ENCODE data around the gene MFAP4.

MFAP4 gene

GRCh38 chr17:19347323-19348080 lies 39.5 kb downstream of the MFAP4 start:
- no peak for DNase-seq

GRCh38 chr17:19346351-19347255 lies 40.4 kb downstream of the MFAP4 start:
- no peak for DNase-seq

- DNase-seq, result no peak
These were observed 41.3 kb downstream of the MFAP4 start for GRCh38 chr17:19345486-19346350.

- DNase-seq, result no peak
These were observed 41.9 kb downstream of the MFAP4 start for GRCh38 chr17:19345067-19345460.

DNA sequence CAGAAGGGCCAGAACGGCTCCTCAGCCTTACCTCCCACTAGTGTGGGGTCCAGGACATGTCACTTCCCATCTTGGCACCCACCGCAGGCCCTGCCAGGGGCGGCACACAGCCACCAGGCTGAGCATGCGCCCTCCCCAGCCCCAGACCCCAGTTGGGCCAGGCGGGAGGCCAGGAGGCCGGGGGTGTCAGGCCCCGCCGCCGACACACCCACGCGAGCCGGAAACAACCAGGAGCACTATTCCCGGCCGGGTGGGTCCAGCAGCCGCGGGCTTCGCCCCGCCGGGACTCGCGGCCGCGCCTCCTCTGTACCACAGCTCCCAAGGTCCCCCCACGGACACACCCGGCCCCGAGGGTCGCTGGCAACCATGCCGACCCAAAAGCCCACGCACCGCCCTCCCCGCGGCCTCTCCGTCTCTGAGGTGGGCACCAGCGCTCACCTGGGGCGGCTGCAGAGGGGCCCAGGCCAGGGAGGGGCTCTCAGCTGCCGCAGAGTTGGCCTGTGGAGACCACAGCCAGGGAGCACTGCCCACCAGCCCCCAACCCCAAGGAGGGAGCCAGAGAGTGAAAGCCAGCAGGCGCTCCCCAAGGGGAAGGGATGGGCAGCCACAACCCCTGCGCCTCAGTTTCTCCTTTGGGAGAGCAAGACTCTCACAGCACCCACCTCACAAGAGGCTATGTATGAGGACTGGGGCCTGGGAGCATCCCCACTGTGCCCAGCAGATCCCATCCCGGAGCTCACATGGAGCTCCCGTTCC lies 42.5 kb downstream of the MFAP4 start:
- no peak for DNase-seq

DNA sequence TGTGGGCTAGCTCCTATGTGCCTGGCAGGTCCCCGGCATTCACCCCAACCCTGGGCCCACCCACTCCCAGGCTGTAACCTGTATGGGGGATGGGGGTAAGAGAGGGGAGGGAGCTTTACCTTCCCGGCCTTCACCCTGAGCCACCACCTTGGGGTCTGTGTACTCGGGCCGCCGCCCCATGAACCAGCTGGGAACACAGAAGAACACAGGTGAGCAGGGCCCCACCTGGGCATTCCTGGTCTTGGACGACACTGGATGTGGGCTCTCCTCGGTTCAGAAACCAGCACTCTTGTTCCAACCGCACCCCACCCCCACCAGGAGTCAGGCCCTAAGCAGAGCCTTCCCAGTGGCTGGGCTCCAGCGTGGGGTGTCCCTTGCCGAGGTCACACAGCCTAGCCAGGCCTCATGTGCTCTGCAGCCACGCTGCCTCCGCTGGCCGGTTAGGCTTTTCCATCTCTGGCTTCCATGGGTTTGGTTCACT lies 43.3 kb downstream of the MFAP4 start:
- no peak for DNase-seq

DNA sequence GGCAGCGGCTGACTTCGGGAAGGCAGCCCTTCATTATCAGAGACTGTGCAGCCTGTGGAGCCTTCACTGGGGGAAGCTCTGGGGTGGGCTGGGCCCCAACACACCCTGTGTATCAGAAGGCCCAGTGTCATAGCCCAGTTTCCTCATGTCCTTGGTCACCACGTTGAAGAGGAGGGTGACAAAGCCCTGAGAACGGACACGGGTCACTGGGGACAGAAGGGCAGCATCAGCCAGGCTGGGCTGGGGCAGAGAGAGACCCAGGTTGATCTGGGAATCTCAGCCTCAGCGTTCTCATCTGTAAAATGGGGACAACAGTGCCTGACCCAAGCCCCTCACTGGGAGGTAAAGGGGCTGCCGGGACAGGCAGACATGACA lies 43.7 kb downstream of the MFAP4 start:
- DNase-seq, result no peak

GRCh38 chr17:19342611-19343255 lies 44.3 kb downstream of the MFAP4 start:
- no peak for DNase-seq

GRCh38 chr17:19341641-19342610 lies 45.1 kb downstream of the MFAP4 start:
- DNase-seq, result no peak

DNA sequence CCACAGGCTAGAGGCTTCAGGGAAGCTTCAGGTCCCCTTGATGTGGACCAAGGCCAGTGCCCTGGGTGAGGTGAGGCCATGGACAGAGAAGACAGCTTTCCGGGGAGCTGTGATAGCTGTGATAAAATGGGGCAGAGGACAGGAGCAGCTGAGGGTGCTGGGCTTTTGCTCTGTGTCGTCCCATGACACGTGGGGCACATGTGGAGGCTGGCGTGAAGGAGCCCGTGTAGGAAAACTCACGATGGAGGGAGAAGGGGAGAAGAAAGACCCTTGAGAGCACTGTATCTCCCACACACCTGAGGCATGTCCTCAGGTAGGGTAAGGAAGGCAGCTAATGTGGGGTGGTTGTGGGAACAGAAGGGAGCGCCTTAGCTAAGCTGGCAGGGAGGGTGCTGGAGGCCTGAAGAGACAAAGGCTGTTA lies 45.8 kb downstream of the MFAP4 start:
- DNase-seq, result no peak

GRCh38 chr17:19339341-19339815 lies 47.6 kb downstream of the MFAP4 start:
- DNase-seq, result no peak

- DNase-seq, result peak; percentile 57
These were observed 48.7 kb downstream of the MFAP4 start for GRCh38 chr17:19338031-19338990.

DNA sequence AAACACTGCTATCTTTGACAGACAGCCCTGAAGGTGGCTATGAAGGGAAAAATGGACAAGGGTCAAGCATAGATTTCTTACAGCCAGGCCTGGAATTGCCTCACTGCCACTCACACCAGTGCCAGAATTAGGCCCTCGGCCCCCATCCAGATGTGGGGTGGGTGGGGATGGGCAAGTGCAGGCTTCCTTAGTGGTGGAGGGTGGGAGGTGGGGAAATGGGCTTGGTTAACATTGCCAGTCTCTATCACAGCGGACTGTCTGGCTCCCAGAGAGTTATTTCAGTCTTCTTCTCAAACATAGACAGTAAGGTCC lies 49.3 kb downstream of the MFAP4 start:
- no peak for DNase-seq

GRCh38 chr17:19336938-19337711 lies 49.9 kb downstream of the MFAP4 start:
- no peak for DNase-seq

- DNase-seq, result no peak
These were observed 50.9 kb downstream of the MFAP4 start for GRCh38 chr17:19335951-19336631.

DNA sequence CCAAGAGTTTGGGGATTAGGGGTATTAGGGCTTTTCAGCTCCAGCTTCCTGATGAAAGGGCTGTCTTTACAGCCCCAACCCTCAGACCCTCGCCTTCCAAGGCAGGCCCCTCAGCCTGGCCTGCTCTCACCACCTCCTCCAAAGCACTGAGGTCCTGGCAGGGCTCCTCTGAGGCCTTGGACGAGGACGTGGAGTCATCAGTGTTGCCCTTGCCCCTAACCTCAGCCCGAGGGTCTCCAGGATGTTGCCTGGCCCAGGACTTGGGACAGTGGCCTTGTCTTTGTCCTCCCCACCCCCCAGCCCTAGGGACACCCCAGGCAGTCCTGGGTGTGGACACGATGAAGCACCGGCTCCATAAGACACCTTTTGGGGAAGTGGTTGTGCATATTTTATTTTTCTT lies 52.7 kb downstream of the MFAP4 start:
- no peak for DNase-seq

GRCh38 chr17:19333736-19334290 lies 53.2 kb downstream of the MFAP4 start:
- no peak for DNase-seq

All from effector CD4-positive, alpha-beta T cell (primary cell).